Astrocyte (in vitro differentiated cells and primary cell): Measurements from ENCODE around the gene ZMIZ1. TPM values are rescaled to one million over a fixed set of nuclear protein-coding genes. Genes with fewer than 3 reads are reported as not detected.

ENCODE experiments used
- DNase-seq: peaks from one replicate; pipeline ENCODE4 v3.0.0-alpha.2; 2010; ENCODE audit warnings: low read depth
- FAIRE-seq: peaks from 2 replicates; lab custom pipeline; 2011; peaks lifted over from hg19 to GRCh38; lab: Jason Lieb, UNC
- H2AFZ ChIP-seq: 2 replicates; pipeline ENCODE4 v1.6.0; 2012; ENCODE audit warnings: low read depth, low read length, inconsistent platforms
- H3K27ac ChIP-seq: 2 replicates; pipeline ENCODE4 v1.5.1; 2011; ENCODE audit warnings: low read depth, low read length, inconsistent platforms
- H3K27me3 ChIP-seq: 2 replicates; pipeline ENCODE4 v1.6.0; 2011; ENCODE audit warnings: low read length, inconsistent platforms; ENCODE audit not compliant: insufficient read depth
- H3K36me3 ChIP-seq: 2 replicates; pipeline ENCODE4 v1.5.1; 2011; ENCODE audit warnings: low read length, inconsistent platforms; ENCODE audit not compliant: insufficient read depth
- H3K4me1 ChIP-seq: 2 replicates; pipeline ENCODE4 v1.5.1; 2011; ENCODE audit warnings: low read length, inconsistent platforms; ENCODE audit not compliant: insufficient read depth
- H3K4me2 ChIP-seq: 2 replicates; pipeline ENCODE4 v1.6.0; 2012; ENCODE audit warnings: low read length, inconsistent platforms
- H3K4me3 ChIP-seq: 2 replicates; pipeline ENCODE4 v1.5.1; 2011; ENCODE audit warnings: low read depth, mild to moderate bottlenecking, low read length, inconsistent platforms; ENCODE audit not compliant: insufficient read depth
- H3K79me2 ChIP-seq: 2 replicates; pipeline ENCODE4 v1.6.0; 2012; ENCODE audit warnings: mild to moderate bottlenecking, low read length, inconsistent platforms; ENCODE audit not compliant: insufficient read depth
- H3K9ac ChIP-seq: 2 replicates; pipeline ENCODE4 v1.6.0; 2012; ENCODE audit warnings: mild to moderate bottlenecking, low read length, inconsistent platforms
- H3K9me3 ChIP-seq: 2 replicates; pipeline ENCODE4 v1.5.1; 2012; ENCODE audit warnings: low read depth, mild to moderate bottlenecking, low read length, inconsistent platforms; ENCODE audit not compliant: insufficient read depth
- H4K20me1 ChIP-seq: 2 replicates; pipeline ENCODE4 v1.6.0; 2012; ENCODE audit warnings: low read length, inconsistent platforms; ENCODE audit not compliant: insufficient read depth
- H3K27ac Mint-ChIP-seq: one replicate; pipeline ENCODE4 v1.8.0; 2021; ENCODE audit warnings: mild to moderate bottlenecking, mixed read lengths; ENCODE audit not compliant: unreplicated experiment
- H3K27me3 Mint-ChIP-seq: one replicate; pipeline ENCODE4 v1.8.0; 2021; ENCODE audit warnings: low read depth, mixed read lengths; ENCODE audit not compliant: unreplicated experiment
- H3K36me3 Mint-ChIP-seq: one replicate; pipeline ENCODE4 v1.8.0; 2021; ENCODE audit warnings: low read depth, mixed read lengths; ENCODE audit not compliant: unreplicated experiment
- H3K4me1 Mint-ChIP-seq: one replicate; pipeline ENCODE4 v1.8.0; 2021; ENCODE audit warnings: low read depth, mixed read lengths; ENCODE audit not compliant: unreplicated experiment
- H3K4me3 Mint-ChIP-seq: one replicate; pipeline ENCODE4 v1.8.0; 2021; ENCODE audit warnings: mild to moderate bottlenecking, moderate library complexity, mixed read lengths; ENCODE audit not compliant: unreplicated experiment
- H3K9me3 Mint-ChIP-seq: one replicate; pipeline ENCODE4 v1.8.0; 2021; ENCODE audit warnings: mild to moderate bottlenecking, mixed read lengths; ENCODE audit not compliant: unreplicated experiment
- EZH2 ChIP-seq: IDR thresholded peaks from 2 replicates; pipeline ENCODE4 v1.6.1; 2012; ENCODE audit warnings: mild to moderate bottlenecking, low read length, inconsistent platforms; ENCODE audit not compliant: insufficient read depth
- total RNA-seq: library from RNA; stranded (reverse); gene quantifications from 2 replicates; pipeline ENCODE4 v1.2.1, GENCODE V29; 2021
- TF ChIP-seq, protein P1 (sequence below): IDR thresholded peaks from 2 replicates; pipeline ENCODE4 v1.5.1; 2011; ENCODE audit warnings: low read depth, mild to moderate bottlenecking, inconsistent platforms, low read length, moderate library complexity; ENCODE audit not compliant: insufficient read depth

ZMIZ1 gene
- total RNA-seq, 1 donor from 2014 or later = 45.5 TPM

GRCh38 chr10:79125092-79125491 lies 56.3 kb downstream of the ZMIZ1 start:
- Mint-ChIP-seq H3K4me1 (peaks cover 32% of the 10 kb centered on the region), H3K36me3 (peaks cover 16% of the 10 kb centered on the region)

GRCh38 chr10:79126351-79127080 lies 57.8 kb downstream of the ZMIZ1 start:
- H3K4me3 Mint-ChIP-seq = no peak overlapping the region

More at GRCh38 chr10:79125092-79125491, 56.3 kb downstream of the ZMIZ1 start:
- Histone ChIP-seq H3K27me3 (no peaks in the 10 kb centered on the region), H2AFZ (no peak overlapping the region), H3K9ac (no peak overlapping the region), H3K9me3 (no peaks in the 10 kb centered on the region), H3K4me1 (peaks cover 59% of the 10 kb centered on the region), H4K20me1 (peaks cover 99% of the 10 kb centered on the region), H3K27ac (no peak overlapping the region), H3K4me2 (no peak overlapping the region), H3K79me2 (peaks cover 94% of the 10 kb centered on the region), H3K36me3 (peaks cover 35% of the 10 kb centered on the region), H3K4me3 (no peak overlapping the region)
- FAIRE-seq (no peak), DNase-seq (no peak)
- H3K27ac Mint-ChIP-seq = no peak overlapping the region
- no peak overlapping the region for H3K4me3 Mint-ChIP-seq
- TF ChIP-seq, protein P1, sequence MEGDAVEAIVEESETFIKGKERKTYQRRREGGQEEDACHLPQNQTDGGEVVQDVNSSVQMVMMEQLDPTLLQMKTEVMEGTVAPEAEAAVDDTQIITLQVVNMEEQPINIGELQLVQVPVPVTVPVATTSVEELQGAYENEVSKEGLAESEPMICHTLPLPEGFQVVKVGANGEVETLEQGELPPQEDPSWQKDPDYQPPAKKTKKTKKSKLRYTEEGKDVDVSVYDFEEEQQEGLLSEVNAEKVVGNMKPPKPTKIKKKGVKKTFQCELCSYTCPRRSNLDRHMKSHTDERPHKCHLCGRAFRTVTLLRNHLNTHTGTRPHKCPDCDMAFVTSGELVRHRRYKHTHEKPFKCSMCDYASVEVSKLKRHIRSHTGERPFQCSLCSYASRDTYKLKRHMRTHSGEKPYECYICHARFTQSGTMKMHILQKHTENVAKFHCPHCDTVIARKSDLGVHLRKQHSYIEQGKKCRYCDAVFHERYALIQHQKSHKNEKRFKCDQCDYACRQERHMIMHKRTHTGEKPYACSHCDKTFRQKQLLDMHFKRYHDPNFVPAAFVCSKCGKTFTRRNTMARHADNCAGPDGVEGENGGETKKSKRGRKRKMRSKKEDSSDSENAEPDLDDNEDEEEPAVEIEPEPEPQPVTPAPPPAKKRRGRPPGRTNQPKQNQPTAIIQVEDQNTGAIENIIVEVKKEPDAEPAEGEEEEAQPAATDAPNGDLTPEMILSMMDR = no peak
- no peak for TF ChIP-seq EZH2
- H3K9me3 Mint-ChIP-seq = no peaks in the 10 kb centered on the region
- no peaks in the 10 kb centered on the region for H3K27me3 Mint-ChIP-seq

More at GRCh38 chr10:79126351-79127080, 57.8 kb downstream of the ZMIZ1 start:
- peaks cover 21% of the 10 kb centered on the region for H3K36me3 ChIP-seq
- no peak overlapping the region for H2AFZ ChIP-seq
- H3K36me3 Mint-ChIP-seq = peaks cover 18% of the 10 kb centered on the region
- H3K27ac Mint-ChIP-seq = no peak overlapping the region
- H3K9me3 Mint-ChIP-seq = no peaks in the 10 kb centered on the region
- DNase-seq (no peak), FAIRE-seq (no peak)
- TF ChIP-seq, protein P1 = no peak
- TF ChIP-seq EZH2 = no peak
- H3K4me2 ChIP-seq = peak overlapping the region; percentile 48
- H3K27me3 ChIP-seq = no peaks in the 10 kb centered on the region
- no peaks in the 10 kb centered on the region for H3K9me3 ChIP-seq
- peaks cover 45% of the 10 kb centered on the region for H3K4me1 Mint-ChIP-seq
- H3K4me1 ChIP-seq = peaks cover 68% of the 10 kb centered on the region
- peaks cover 94% of the 10 kb centered on the region for H3K79me2 ChIP-seq
- no peaks in the 10 kb centered on the region for H3K27me3 Mint-ChIP-seq
- no peak overlapping the region for H3K4me3 ChIP-seq
- peaks cover 97% of the 10 kb centered on the region for H4K20me1 ChIP-seq
- peak overlapping the region; percentile 23 for H3K9ac ChIP-seq
- H3K27ac ChIP-seq = peak overlapping the region; percentile 31
